Astrocyte (in vitro differentiated cells and primary cell): ENCODE results near the gene CACNA1E. TPM values are rescaled to one million over a fixed set of nuclear protein-coding genes. Genes with fewer than 3 reads are reported as not detected.

Experiments
- DNase-seq: peaks from one replicate; pipeline ENCODE4 v3.0.0-alpha.2; 2010; ENCODE audit warnings: low read depth
- FAIRE-seq: peaks from 2 replicates; lab custom pipeline; 2011; peaks lifted over from hg19 to GRCh38; lab: Jason Lieb, UNC
- H2AFZ ChIP-seq: 2 replicates; pipeline ENCODE4 v1.6.0; 2012; ENCODE audit warnings: low read depth, low read length, inconsistent platforms
- H3K27ac ChIP-seq: 2 replicates; pipeline ENCODE4 v1.5.1; 2011; ENCODE audit warnings: low read depth, low read length, inconsistent platforms
- H3K27me3 ChIP-seq: 2 replicates; pipeline ENCODE4 v1.6.0; 2011; ENCODE audit warnings: low read length, inconsistent platforms; ENCODE audit not compliant: insufficient read depth
- H3K36me3 ChIP-seq: 2 replicates; pipeline ENCODE4 v1.5.1; 2011; ENCODE audit warnings: low read length, inconsistent platforms; ENCODE audit not compliant: insufficient read depth
- H3K4me1 ChIP-seq: 2 replicates; pipeline ENCODE4 v1.5.1; 2011; ENCODE audit warnings: low read length, inconsistent platforms; ENCODE audit not compliant: insufficient read depth
- H3K4me2 ChIP-seq: 2 replicates; pipeline ENCODE4 v1.6.0; 2012; ENCODE audit warnings: low read length, inconsistent platforms
- H3K4me3 ChIP-seq: 2 replicates; pipeline ENCODE4 v1.5.1; 2011; ENCODE audit warnings: low read depth, mild to moderate bottlenecking, low read length, inconsistent platforms; ENCODE audit not compliant: insufficient read depth
- H3K79me2 ChIP-seq: 2 replicates; pipeline ENCODE4 v1.6.0; 2012; ENCODE audit warnings: mild to moderate bottlenecking, low read length, inconsistent platforms; ENCODE audit not compliant: insufficient read depth
- H3K9ac ChIP-seq: 2 replicates; pipeline ENCODE4 v1.6.0; 2012; ENCODE audit warnings: mild to moderate bottlenecking, low read length, inconsistent platforms
- H3K9me3 ChIP-seq: 2 replicates; pipeline ENCODE4 v1.5.1; 2012; ENCODE audit warnings: low read depth, mild to moderate bottlenecking, low read length, inconsistent platforms; ENCODE audit not compliant: insufficient read depth
- H4K20me1 ChIP-seq: 2 replicates; pipeline ENCODE4 v1.6.0; 2012; ENCODE audit warnings: low read length, inconsistent platforms; ENCODE audit not compliant: insufficient read depth
- H3K27ac Mint-ChIP-seq: one replicate; pipeline ENCODE4 v1.8.0; 2021; ENCODE audit warnings: mild to moderate bottlenecking, mixed read lengths; ENCODE audit not compliant: unreplicated experiment
- H3K27me3 Mint-ChIP-seq: one replicate; pipeline ENCODE4 v1.8.0; 2021; ENCODE audit warnings: low read depth, mixed read lengths; ENCODE audit not compliant: unreplicated experiment
- H3K36me3 Mint-ChIP-seq: one replicate; pipeline ENCODE4 v1.8.0; 2021; ENCODE audit warnings: low read depth, mixed read lengths; ENCODE audit not compliant: unreplicated experiment
- H3K4me1 Mint-ChIP-seq: one replicate; pipeline ENCODE4 v1.8.0; 2021; ENCODE audit warnings: low read depth, mixed read lengths; ENCODE audit not compliant: unreplicated experiment
- H3K4me3 Mint-ChIP-seq: one replicate; pipeline ENCODE4 v1.8.0; 2021; ENCODE audit warnings: mild to moderate bottlenecking, moderate library complexity, mixed read lengths; ENCODE audit not compliant: unreplicated experiment
- H3K9me3 Mint-ChIP-seq: one replicate; pipeline ENCODE4 v1.8.0; 2021; ENCODE audit warnings: mild to moderate bottlenecking, mixed read lengths; ENCODE audit not compliant: unreplicated experiment
- CTCF ChIP-seq: IDR thresholded peaks from 2 replicates; pipeline ENCODE4 v1.5.1; 2011; ENCODE audit warnings: low read depth, mild to moderate bottlenecking, inconsistent platforms, low read length, moderate library complexity; ENCODE audit not compliant: insufficient read depth
- EZH2 ChIP-seq: IDR thresholded peaks from 2 replicates; pipeline ENCODE4 v1.6.1; 2012; ENCODE audit warnings: mild to moderate bottlenecking, low read length, inconsistent platforms; ENCODE audit not compliant: insufficient read depth
- total RNA-seq: library from RNA; stranded (reverse); gene quantifications from 2 replicates; pipeline ENCODE4 v1.2.1, GENCODE V29; 2021

CACNA1E gene
- total RNA-seq, 1 donor from 2014 or later, result 0.07 TPM

GRCh38 chr1:181558416-181558815 is 75.1 kb downstream of the CACNA1E start:
- no peak overlapping the region for H3K27ac ChIP-seq
- Mint-ChIP-seq H3K27ac (no peak overlapping the region), H3K9me3 (no peaks in the 10 kb centered on the region), H3K36me3 (no peaks in the 10 kb centered on the region), H3K4me3 (no peak overlapping the region), H3K4me1 (no peaks in the 10 kb centered on the region), H3K27me3 (peaks cover 2% of the 10 kb centered on the region)
- no peaks in the 10 kb centered on the region for H3K4me1 ChIP-seq
- H3K4me2 ChIP-seq, result no peak overlapping the region
- no peak overlapping the region for H3K9ac ChIP-seq
- H4K20me1 ChIP-seq, result no peaks in the 10 kb centered on the region
- no peaks in the 10 kb centered on the region for H3K27me3 ChIP-seq
- DNase-seq (no peak), FAIRE-seq (no peak)
- no peak for TF ChIP-seq CTCF
- no peak for TF ChIP-seq EZH2
- no peak overlapping the region for H3K4me3 ChIP-seq
- no peaks in the 10 kb centered on the region for H3K9me3 ChIP-seq
- H2AFZ ChIP-seq, result no peak overlapping the region
- no peaks in the 10 kb centered on the region for H3K79me2 ChIP-seq
- no peaks in the 10 kb centered on the region for H3K36me3 ChIP-seq

GRCh38 chr1:181559142-181559541 is 75.8 kb downstream of the CACNA1E start:
- H2AFZ ChIP-seq, result no peak overlapping the region
- H3K36me3 Mint-ChIP-seq, result no peaks in the 10 kb centered on the region
- H3K36me3 ChIP-seq, result no peaks in the 10 kb centered on the region
- no peaks in the 10 kb centered on the region for H3K4me1 ChIP-seq
- no peak overlapping the region for H3K4me2 ChIP-seq
- no peaks in the 10 kb centered on the region for H3K27me3 ChIP-seq
- H3K9me3 ChIP-seq, result no peaks in the 10 kb centered on the region
- no peak overlapping the region for H3K4me3 Mint-ChIP-seq
- H3K27me3 Mint-ChIP-seq, result peaks cover 2% of the 10 kb centered on the region
- FAIRE-seq, result no peak
- H3K79me2 ChIP-seq, result no peaks in the 10 kb centered on the region
- no peak overlapping the region for H3K27ac ChIP-seq
- no peak for DNase-seq
- H3K9ac ChIP-seq, result no peak overlapping the region
- no peaks in the 10 kb centered on the region for H3K4me1 Mint-ChIP-seq
- no peak overlapping the region for H3K27ac Mint-ChIP-seq
- H3K4me3 ChIP-seq, result no peak overlapping the region
- no peaks in the 10 kb centered on the region for H4K20me1 ChIP-seq
- no peaks in the 10 kb centered on the region for H3K9me3 Mint-ChIP-seq
- TF ChIP-seq EZH2, result no peak
- TF ChIP-seq CTCF, result no peak

- Mint-ChIP-seq H3K9me3 (peaks cover 5% of the 10 kb centered on the region), H3K36me3 (peaks cover 2% of the 10 kb centered on the region), H3K4me3 (no peak overlapping the region), H3K27ac (no peak overlapping the region), H3K4me1 (no peaks in the 10 kb centered on the region), H3K27me3 (peaks cover 3% of the 10 kb centered on the region)
- no peaks in the 10 kb centered on the region for H3K36me3 ChIP-seq
- no peaks in the 10 kb centered on the region for H3K27me3 ChIP-seq
- H2AFZ ChIP-seq, result no peak overlapping the region
- no peak overlapping the region for H3K9ac ChIP-seq
- DNase-seq, result no peak
- H3K27ac ChIP-seq, result no peak overlapping the region
- H3K4me3 ChIP-seq, result no peak overlapping the region
- H4K20me1 ChIP-seq, result no peaks in the 10 kb centered on the region
- H3K4me1 ChIP-seq, result no peaks in the 10 kb centered on the region
- no peaks in the 10 kb centered on the region for H3K79me2 ChIP-seq
- TF ChIP-seq EZH2, result no peak
- no peak for TF ChIP-seq CTCF
- FAIRE-seq, result no peak
- no peaks in the 10 kb centered on the region for H3K9me3 ChIP-seq
- H3K4me2 ChIP-seq, result no peak overlapping the region
These were observed 79.1 kb downstream of the CACNA1E start for GRCh38 chr1:181562395-181562794.
